Mesenchymal stem cell (in vitro differentiated cells and primary cell): Measurements from ENCODE around the gene NUDT9.
"Not testable (repeated sequence)": the region's sequence is repeated elsewhere in the genome, so short reads cannot be mapped to it uniquely, and the experiment has no call there.

Experiments used
- DNase-seq: peaks from one replicate; pipeline ENCODE4 v3.0.0-alpha.2; 2013
- H2AFZ ChIP-seq: one replicate; pipeline ENCODE4 v1.6.1; 2013; ENCODE audit warnings: low read depth, mild to moderate bottlenecking, control low read depth, inconsistent platforms, low read length, moderate library complexity
- H2AK5ac ChIP-seq: 2 replicates; pipeline ENCODE4 v1.6.1; 2013; ENCODE audit warnings: low read length, moderate library complexity, mild to moderate bottlenecking, inconsistent platforms; ENCODE audit not compliant: severe bottlenecking
- H2BK120ac ChIP-seq: one replicate; pipeline ENCODE4 v1.6.1; 2013; ENCODE audit warnings: low read depth, mild to moderate bottlenecking, inconsistent platforms, low read length, moderate library complexity
- H2BK12ac ChIP-seq, 2 experiments: one replicate each; pipeline ENCODE4 v1.6.1; 2013; ENCODE audit warnings: inconsistent platforms in 2 of 2, low read length in 2 of 2, mild to moderate bottlenecking in 2 of 2, moderate library complexity in 2 of 2, control low read depth in 1 of 2
- H2BK15ac ChIP-seq: one replicate; pipeline ENCODE4 v1.6.1; 2013; ENCODE audit warnings: mild to moderate bottlenecking, low read depth, inconsistent platforms; ENCODE audit not compliant: poor library complexity, severe bottlenecking
- H2BK5ac ChIP-seq: 2 replicates; pipeline ENCODE4 v1.6.1; 2013; ENCODE audit warnings: low read depth, mild to moderate bottlenecking, low read length, control low read depth, inconsistent platforms; ENCODE audit not compliant: poor library complexity, severe bottlenecking
- H3K14ac ChIP-seq, 2 experiments: one replicate each; pipeline ENCODE4 v1.6.1; 2013; ENCODE audit warnings: inconsistent platforms in 2 of 2, low read length in 2 of 2, control low read depth in 1 of 2, mild to moderate bottlenecking in 1 of 2, moderate library complexity in 1 of 2
- H3K18ac ChIP-seq, 2 experiments: one replicate each; pipeline ENCODE4 v1.6.1; 2013; ENCODE audit warnings: inconsistent platforms in 2 of 2, low read length in 2 of 2, control low read depth in 1 of 2, low read depth in 1 of 2, mild to moderate bottlenecking in 1 of 2
- H3K23ac ChIP-seq, 2 experiments: one replicate each; pipeline ENCODE4 v1.6.1; 2013; ENCODE audit warnings: inconsistent platforms in 2 of 2, low read length in 2 of 2, mild to moderate bottlenecking in 2 of 2, moderate library complexity in 2 of 2, control low read depth in 1 of 2
- H3K27ac ChIP-seq: 2 replicates; pipeline ENCODE4 v1.5.1; 2013; ENCODE audit warnings: mild to moderate bottlenecking, moderate library complexity, low read length, control low read depth, inconsistent platforms; ENCODE audit not compliant: poor library complexity, severe bottlenecking
- H3K27me3 ChIP-seq, 2 experiments: 2 replicates each; pipeline versions ENCODE4 v1.6.1 to v1.7.0; 2013; ENCODE audit warnings: low read length in 2 of 2, mild to moderate bottlenecking in 2 of 2, moderate library complexity in 2 of 2, control low read depth in 1 of 2, inconsistent platforms in 1 of 2; ENCODE audit not compliant: control insufficient read depth in 1 of 2, insufficient read depth in 1 of 2
- H3K36me3 ChIP-seq, 2 experiments: 2 replicates each; pipeline versions ENCODE4 v1.6.1 to v1.7.0; 2013; ENCODE audit warnings: low read length in 2 of 2, control low read depth in 1 of 2, inconsistent platforms in 1 of 2, low read depth in 1 of 2, mild to moderate bottlenecking in 1 of 2; ENCODE audit not compliant: insufficient read depth in 2 of 2, control insufficient read depth in 1 of 2
- H3K4ac ChIP-seq, 2 experiments: one replicate each; pipeline ENCODE4 v1.6.1; 2013; ENCODE audit warnings: inconsistent platforms in 2 of 2, low read length in 2 of 2, mild to moderate bottlenecking in 2 of 2, moderate library complexity in 2 of 2, control low read depth in 1 of 2, low read depth in 1 of 2
- H3K4me1 ChIP-seq: 2 replicates; pipeline ENCODE4 v1.6.1; 2013; ENCODE audit warnings: low read depth, low read length, control low read depth; ENCODE audit not compliant: control insufficient read depth, insufficient read depth
- H3K4me2 ChIP-seq: 2 replicates; pipeline ENCODE4 v1.6.1; 2013; ENCODE audit warnings: low read length, mild to moderate bottlenecking, inconsistent platforms; ENCODE audit not compliant: poor library complexity, severe bottlenecking
- H3K4me3 ChIP-seq, 2 experiments: 2 replicates each; pipeline versions ENCODE4 v1.5.1 to v1.7.0; 2013; ENCODE audit warnings: low read length in 2 of 2, mild to moderate bottlenecking in 2 of 2, control low read depth in 1 of 2, low read depth in 1 of 2; ENCODE audit not compliant: insufficient read depth in 1 of 2
- H3K79me1 ChIP-seq: replicated peaks from 2 replicates; pipeline ENCODE4 v1.6.1; 2013; ENCODE audit warnings: mild to moderate bottlenecking, control low read depth, low read length, inconsistent platforms; ENCODE audit not compliant: poor library complexity, severe bottlenecking
- H3K9ac ChIP-seq: 2 replicates; pipeline ENCODE4 v1.7.0; 2013; ENCODE audit warnings: mild to moderate bottlenecking, low read length, moderate library complexity
- H3K9me3 ChIP-seq: 2 replicates; pipeline ENCODE4 v1.7.0; 2013; ENCODE audit warnings: mild to moderate bottlenecking, low read length; ENCODE audit not compliant: control insufficient read depth
- H4K8ac ChIP-seq: one replicate; pipeline ENCODE4 v1.6.1; 2013; ENCODE audit warnings: inconsistent platforms, mild to moderate bottlenecking, low read length, moderate library complexity
- H4K91ac ChIP-seq: one replicate; pipeline ENCODE4 v1.6.1; 2013; ENCODE audit warnings: mild to moderate bottlenecking, low read length, inconsistent platforms
- WGBS: methylation state at CpG from one replicate; pipeline ENCODE4 v1.1.7; 2013; ENCODE audit warnings: mixed read lengths; 5-methylcytosine and 5-hydroxymethylcytosine counted together

NUDT9 gene

DNA sequence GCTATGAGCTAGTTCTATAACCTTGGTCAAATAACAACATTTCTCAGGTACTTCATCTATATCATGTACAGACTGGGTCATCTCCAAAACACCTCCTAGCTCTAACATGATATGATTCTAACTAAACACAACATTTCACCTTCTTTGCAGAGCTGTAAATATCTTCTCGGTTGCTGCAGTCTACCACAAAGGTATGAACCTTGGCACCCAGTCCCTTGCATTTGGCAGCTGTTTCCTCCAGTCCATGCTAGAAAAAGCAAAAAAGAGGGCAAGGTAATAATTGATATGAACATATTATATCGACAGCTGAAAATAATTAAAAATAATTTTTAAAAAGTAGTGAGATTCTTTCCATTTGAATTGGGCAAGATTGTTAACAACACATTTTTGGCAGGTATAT is 40.3 kb upstream of the NUDT9 start:
- no peak overlapping the region for H3K18ac ChIP-seq
- H3K27me3 ChIP-seq: no peaks in the 10 kb centered on the region
- H3K9me3 ChIP-seq: no peaks in the 10 kb centered on the region
- no peak overlapping the region for H2BK120ac ChIP-seq
- WGBS: 100% methylated on average over 1 of the region's 2 CpGs
- no peak overlapping the region for H3K27ac ChIP-seq
- peaks cover 3% of the 10 kb centered on the region for H3K4me1 ChIP-seq
- no peak overlapping the region for H3K4me2 ChIP-seq
- H3K14ac ChIP-seq: no peak overlapping the region
- no peak overlapping the region for H4K91ac ChIP-seq
- H3K36me3 ChIP-seq: peaks cover 5 to 21% of the 10 kb centered on the region in 2 experiments
- H3K79me1 ChIP-seq: peaks cover 16% of the 10 kb centered on the region
- no peak overlapping the region for H4K8ac ChIP-seq
- DNase-seq: no peak
- H2BK5ac ChIP-seq: no peak overlapping the region
- H2AK5ac ChIP-seq: no peak overlapping the region
- H3K23ac ChIP-seq: no peak overlapping the region
- H3K4me3 ChIP-seq: no peak overlapping the region
- H2AFZ ChIP-seq: no peak overlapping the region
- no peak overlapping the region for H2BK15ac ChIP-seq
- no peak overlapping the region for H2BK12ac ChIP-seq
- no peak overlapping the region for H3K9ac ChIP-seq
- no peak overlapping the region for H3K4ac ChIP-seq

DNA sequence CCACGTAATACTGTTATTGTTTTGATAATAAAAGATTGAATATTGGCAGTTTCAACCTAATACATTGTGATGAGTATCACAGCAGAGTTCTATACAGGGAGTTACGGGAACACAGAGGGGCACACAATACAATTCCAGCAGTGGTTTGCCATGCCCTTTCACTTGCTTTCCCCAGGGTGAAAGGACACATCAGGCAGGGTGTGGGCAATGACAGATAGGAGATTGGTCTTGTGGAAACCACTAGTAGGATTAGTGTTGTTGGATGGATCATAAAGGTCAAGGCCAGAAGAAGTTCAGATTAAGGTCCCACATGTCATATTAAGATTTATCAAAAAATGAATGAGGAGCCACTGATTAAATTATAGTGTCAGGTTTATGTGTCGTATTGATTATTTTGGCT is 39.4 kb upstream of the NUDT9 start:
- Histone ChIP-seq H2BK5ac (no peak overlapping the region), H2BK15ac (no peak overlapping the region), H3K4ac (no peak overlapping the region), H4K91ac (no peak overlapping the region), H3K14ac (no peak overlapping the region), H3K9me3 (no peaks in the 10 kb centered on the region), H3K27me3 (no peaks in the 10 kb centered on the region), H3K4me3 (no peak overlapping the region), H2AK5ac (no peak overlapping the region), H3K79me1 (peaks cover 18% of the 10 kb centered on the region), H3K18ac (no peak overlapping the region), H4K8ac (no peak overlapping the region), H3K4me2 (no peak overlapping the region), H3K23ac (no peak overlapping the region), H3K36me3 (peaks cover 5 to 16% of the 10 kb centered on the region in 2 experiments), H2BK120ac (no peak overlapping the region), H3K27ac (no peak overlapping the region), H2BK12ac (no peak overlapping the region), H2AFZ (no peak overlapping the region), H3K4me1 (peaks cover 3% of the 10 kb centered on the region), H3K9ac (no peak overlapping the region)
- DNase-seq: no peak
- WGBS: 98% methylated on average over 3 of the region's 3 CpGs

- H3K23ac ChIP-seq, H3K4ac ChIP-seq, H3K4me2 ChIP-seq, H3K4me3 ChIP-seq, H2BK120ac ChIP-seq, H2BK12ac ChIP-seq, H3K27me3 ChIP-seq, H2BK5ac ChIP-seq, H4K91ac ChIP-seq, H2AK5ac ChIP-seq, DNase-seq, H3K9me3 ChIP-seq, H3K27ac ChIP-seq, H4K8ac ChIP-seq, H3K9ac ChIP-seq, H3K14ac ChIP-seq, H2BK15ac ChIP-seq, H3K4me1 ChIP-seq, H2AFZ ChIP-seq, H3K18ac ChIP-seq: not testable (repeated sequence)
- 97% methylated on average over 8 of the region's 9 CpGs for WGBS
- Histone ChIP-seq H3K36me3 (peaks cover 5 to 20% of the 10 kb centered on the region in 2 experiments), H3K79me1 (peaks cover 26% of the 10 kb centered on the region)
These were observed 37.8 kb upstream of the NUDT9 start for GRCh38 chr4:87384466-87385132.

DNA sequence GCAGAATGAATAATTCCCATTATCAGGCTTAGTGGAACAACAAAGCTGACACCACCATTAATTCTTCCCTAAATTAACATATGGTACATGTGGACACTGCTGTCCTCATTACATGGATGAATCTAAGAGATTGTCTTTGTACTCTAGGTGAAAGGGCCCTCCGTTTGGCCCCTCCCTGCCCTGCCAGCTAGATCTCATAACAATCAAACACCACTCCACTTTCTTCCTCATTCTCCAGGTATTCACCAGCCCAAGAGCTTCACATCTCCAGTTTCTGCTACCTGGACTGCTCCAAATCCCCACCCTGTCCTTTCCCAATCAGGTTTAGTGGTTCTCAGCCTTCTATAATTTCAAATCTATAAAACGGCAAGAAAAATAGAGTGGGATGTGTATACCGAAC is 35.1 kb upstream of the NUDT9 start:
- DNase-seq: no peak
- no peak overlapping the region for H3K9ac ChIP-seq
- no peak overlapping the region for H3K27ac ChIP-seq
- H3K4ac ChIP-seq: no peak overlapping the region
- no peak overlapping the region for H3K18ac ChIP-seq
- peaks cover 10% of the 10 kb centered on the region for H3K4me1 ChIP-seq
- no peak overlapping the region for H2AK5ac ChIP-seq
- 92% methylated on average over 1 of the region's 3 CpGs for WGBS
- H3K27me3 ChIP-seq: no peaks in the 10 kb centered on the region
- no peak overlapping the region for H2AFZ ChIP-seq
- no peak overlapping the region for H3K23ac ChIP-seq
- no peaks in the 10 kb centered on the region for H3K9me3 ChIP-seq
- H2BK5ac ChIP-seq: no peak overlapping the region
- peaks cover 28% of the 10 kb centered on the region for H3K79me1 ChIP-seq
- no peak overlapping the region for H3K4me2 ChIP-seq
- no peak overlapping the region for H4K91ac ChIP-seq
- H2BK15ac ChIP-seq: no peak overlapping the region
- no peak overlapping the region for H4K8ac ChIP-seq
- peaks cover 0 to 6% of the 10 kb centered on the region in 2 experiments for H3K36me3 ChIP-seq
- H3K14ac ChIP-seq: no peak overlapping the region
- no peak overlapping the region for H2BK120ac ChIP-seq
- no peak overlapping the region for H3K4me3 ChIP-seq
- no peak overlapping the region for H2BK12ac ChIP-seq
